AG09309 (cell line): ENCODE data around the gene TMEM74B.

Source experiments
- DNase-seq: peaks from one replicate; pipeline ENCODE4 v3.0.0-alpha.2; 2010; ENCODE audit warnings: low read depth
- H3K4me3 ChIP-seq: 2 replicates; pipeline ENCODE4 v1.5.1; 2011; ENCODE audit warnings: mild to moderate bottlenecking, low read depth, low read length, moderate library complexity; ENCODE audit not compliant: control insufficient read depth
- CTCF ChIP-seq: IDR thresholded peaks from 2 replicates; pipeline ENCODE4 v1.5.1; 2011; ENCODE audit warnings: mild to moderate bottlenecking, low read depth, low read length, inconsistent platforms; ENCODE audit not compliant: insufficient read depth, control insufficient read depth; ENCODE audit errors: missing control alignments

TMEM74B gene

GRCh38 chr20:1180949-1181348 is 3.8 kb downstream of the TMEM74B start:
- no peak for DNase-seq
- no peak overlapping the region for H3K4me3 ChIP-seq
- no peak for TF ChIP-seq CTCF

- no peak for TF ChIP-seq CTCF
- no peak overlapping the region for H3K4me3 ChIP-seq
- no peak for DNase-seq
Observed at GRCh38 chr20:1178623-1179022, 6.2 kb downstream of the TMEM74B start.

GRCh38 chr20:1178103-1178502 is 6.7 kb downstream of the TMEM74B start:
- DNase-seq = no peak
- TF ChIP-seq CTCF = no peak

GRCh38 chr20:1177680-1178079 is 7.1 kb downstream of the TMEM74B start:
- no peak overlapping the region for H3K4me3 ChIP-seq
- DNase-seq = no peak
- TF ChIP-seq CTCF = peak; percentile 4

More at GRCh38 chr20:1178103-1178502, 6.7 kb downstream of the TMEM74B start:
- H3K4me3 ChIP-seq = no peak overlapping the region

GRCh38 chr20:1174787-1175186 is 10.0 kb downstream of the TMEM74B start:
- no peak overlapping the region for H3K4me3 ChIP-seq
- no peak for DNase-seq
- no peak for TF ChIP-seq CTCF

GRCh38 chr20:1173698-1174097 is 11.1 kb downstream of the TMEM74B start:
- no peak for DNase-seq
- no peak overlapping the region for H3K4me3 ChIP-seq
- no peak for TF ChIP-seq CTCF

- no peak for TF ChIP-seq CTCF
- no peak for DNase-seq
- H3K4me3 ChIP-seq = no peak overlapping the region
Observed at GRCh38 chr20:1171461-1172093, 13.2 kb downstream of the TMEM74B start.
